Measurements from ENCODE around the gene ISCU. TPM values are rescaled to one million over a fixed set of nuclear protein-coding genes. Genes with fewer than 3 reads are reported as not detected.
"Not testable (repeated sequence)": the region's sequence is repeated elsewhere in the genome, so short reads cannot be mapped to it uniquely, and the experiment has no call there.

Gene ISCU
- total and polyA plus RNA-seq, 2 donors (not counting 3 experiments of a cell fraction or from before 2014, with no cell fraction given): 74.8 to 78.6 TPM

- intact Hi-C loops (cut with micrococcal nuclease): loop anchor here (5.0 kb wide), 1 partner anchor 100 kb away; the partner anchor contains the start of gene FICD
- FAIRE-seq (no peak), DNase-seq (ENCODE audit: low read depth, low spot score) (no peak)
- H3K4me1 ChIP-seq (ENCODE audit: control insufficient read depth, extremely low read depth, insufficient read depth, low read length): peaks cover 5% of the 10 kb centered on the region
- H3K36me3 ChIP-seq (ENCODE audit: control insufficient read depth in 2 of 2, extremely low read depth in 1 of 2, insufficient read depth in 2 of 2, low read length in 2 of 2): no peaks in the 10 kb centered on the region
- CTCF ChIA-PET: interaction anchor here (0.8 to 6.3 kb wide), 27 partner anchors 9 to 333 kb away, joined by 3 to 86 read pairs (median 6); partner anchors contain the start of genes ISCU and SELPLG
- dilution Hi-C loops (cut with MboI; ENCODE audit: extremely low pct_ligation_motif_present, low sequenced_read_pairs): no loop called here
- H3K9me1 ChIP-seq (replicated peaks; ENCODE audit: control insufficient read depth, extremely low read depth, insufficient read depth, low read length): no peaks in the 10 kb centered on the region
- no peak overlapping the region for H3K4me2 ChIP-seq (ENCODE audit: insufficient read depth, low read length)
- H2AFZ ChIP-seq (ENCODE audit: low read depth, low read length): no peak overlapping the region
- no peak overlapping the region for H3K9ac ChIP-seq (replicated peaks; ENCODE audit: extremely low read depth, insufficient read depth, low read length)
- TF ChIP-seq MYC (IDR thresholded peaks at IDR 0.05; ENCODE audit: low read depth, low read length): no peak
- TF ChIP-seq POLR2A (IDR thresholded peaks at IDR 0.05; ENCODE audit: low read depth, low read length): no peak
- no peak for TF ChIP-seq POLR2AphosphoS5 (IDR thresholded peaks at IDR 0.05; ENCODE audit: insufficient read depth, low read depth, low read length)
- H3K27ac ChIP-seq (ENCODE audit: insufficient read depth, low read depth, low read length): no peak overlapping the region
- no TSS peak for BruUV-seq (replicated peaks)
- no peaks in the 10 kb centered on the region for H4K20me1 ChIP-seq (replicated peaks; ENCODE audit: control insufficient read depth, extremely low read depth, insufficient read depth, low read length)
- H3K27me3 ChIP-seq (ENCODE audit: control insufficient read depth in 2 of 2, insufficient read depth in 2 of 2, low read length in 2 of 2): no peaks in the 10 kb centered on the region
- POLR2A ChIA-PET: no interaction called here
- no peak overlapping the region for H3K4me3 ChIP-seq (replicated peaks in 1 of 3; ENCODE audit: insufficient read depth in 1 of 3, low read depth in 1 of 3, low read length in 3 of 3)
- H3K9me3 ChIP-seq (replicated peaks; ENCODE audit: control insufficient read depth, insufficient read depth, low read length): no peaks in the 10 kb centered on the region
- no peaks in the 10 kb centered on the region for H3K79me2 ChIP-seq (ENCODE audit: control insufficient read depth, insufficient read depth, low read length)
Observed at GRCh38 chr12:108616941-108617858, 54.8 kb downstream of the ISCU start.

DNA sequence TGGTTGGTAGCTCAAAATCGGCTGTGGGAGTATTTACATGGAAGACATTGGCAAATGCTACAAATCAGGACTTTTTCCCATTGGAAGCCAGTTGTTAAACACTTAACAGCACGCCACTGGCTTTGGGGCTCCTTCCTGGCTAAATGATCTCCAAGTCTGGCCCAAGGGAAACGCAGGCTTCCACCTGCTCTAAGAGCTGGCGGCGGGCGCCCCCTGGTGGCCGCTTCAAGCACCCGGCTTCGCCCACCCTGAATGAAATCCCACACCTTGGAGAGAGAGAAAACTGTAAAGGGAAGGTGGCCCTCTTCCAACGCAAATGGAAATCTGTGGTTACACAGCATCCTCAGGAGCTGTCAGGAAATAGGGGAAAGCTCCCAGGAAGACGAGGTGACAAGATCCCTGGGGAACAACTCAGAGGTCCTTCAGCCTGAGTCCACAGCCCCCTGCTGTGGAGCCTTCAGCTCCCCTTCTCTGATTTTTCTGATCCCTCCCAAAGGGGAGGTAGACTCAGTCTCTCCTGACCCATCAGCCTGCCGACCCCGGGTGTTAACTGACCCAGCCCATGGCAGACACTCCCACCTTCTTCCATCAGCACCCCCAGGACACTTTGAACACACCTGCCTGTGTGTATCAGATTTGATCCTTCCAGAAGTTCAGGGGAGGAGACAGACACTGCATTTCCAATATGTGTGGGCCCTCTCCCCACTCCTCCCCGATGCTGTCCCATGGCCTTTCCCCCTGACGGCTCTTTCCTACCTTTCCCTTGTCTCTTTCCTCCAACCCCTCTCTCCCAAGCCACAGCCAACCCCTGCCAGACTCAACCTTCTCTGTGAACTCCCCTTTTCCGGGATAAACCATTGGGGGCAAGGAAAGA lies 55.9 kb downstream of the ISCU start:
- Histone ChIP-seq H3K4me3 (replicated peaks in 1 of 3; ENCODE audit: insufficient read depth in 1 of 3, low read depth in 1 of 3, low read length in 3 of 3) (no peak overlapping the region), H3K36me3 (ENCODE audit: control insufficient read depth in 2 of 2, extremely low read depth in 1 of 2, insufficient read depth in 2 of 2, low read length in 2 of 2) (no peaks in the 10 kb centered on the region), H3K27me3 (ENCODE audit: control insufficient read depth in 2 of 2, insufficient read depth in 2 of 2, low read length in 2 of 2) (no peaks in the 10 kb centered on the region), H3K9me3 (replicated peaks; ENCODE audit: control insufficient read depth, insufficient read depth, low read length) (no peaks in the 10 kb centered on the region), H3K9ac (replicated peaks; ENCODE audit: extremely low read depth, insufficient read depth, low read length) (no peak overlapping the region), H3K4me2 (ENCODE audit: insufficient read depth, low read length) (no peak overlapping the region), H3K4me1 (ENCODE audit: control insufficient read depth, extremely low read depth, insufficient read depth, low read length) (peaks cover 13% of the 10 kb centered on the region), H3K79me2 (ENCODE audit: control insufficient read depth, insufficient read depth, low read length) (no peaks in the 10 kb centered on the region), H3K27ac (ENCODE audit: insufficient read depth, low read depth, low read length) (no peak overlapping the region), H3K9me1 (replicated peaks; ENCODE audit: control insufficient read depth, extremely low read depth, insufficient read depth, low read length) (no peaks in the 10 kb centered on the region), H4K20me1 (replicated peaks; ENCODE audit: control insufficient read depth, extremely low read depth, insufficient read depth, low read length) (no peaks in the 10 kb centered on the region), H2AFZ (ENCODE audit: low read depth, low read length) (no peak overlapping the region)
- intact Hi-C loops (cut with micrococcal nuclease): loop anchor here (1.0 to 5.0 kb wide), 5 partner anchors 46 to 185 kb away; partner anchors contain the start of gene FICD
- FAIRE-seq (no peak), DNase-seq (ENCODE audit: low read depth, low spot score) (peak; percentile 71)
- POLR2A ChIA-PET: interaction anchor here (0.6 kb wide), 1 partner anchor 10 kb away, joined by 4 read pairs; no protein-coding TSS in a partner anchor
- dilution Hi-C loops (cut with MboI; ENCODE audit: extremely low pct_ligation_motif_present, low sequenced_read_pairs): no loop called here
- BruUV-seq (replicated peaks): no TSS peak
- TF ChIP-seq POLR2A (IDR thresholded peaks at IDR 0.05; ENCODE audit: low read depth, low read length): no peak
- TF ChIP-seq, protein P1, sequence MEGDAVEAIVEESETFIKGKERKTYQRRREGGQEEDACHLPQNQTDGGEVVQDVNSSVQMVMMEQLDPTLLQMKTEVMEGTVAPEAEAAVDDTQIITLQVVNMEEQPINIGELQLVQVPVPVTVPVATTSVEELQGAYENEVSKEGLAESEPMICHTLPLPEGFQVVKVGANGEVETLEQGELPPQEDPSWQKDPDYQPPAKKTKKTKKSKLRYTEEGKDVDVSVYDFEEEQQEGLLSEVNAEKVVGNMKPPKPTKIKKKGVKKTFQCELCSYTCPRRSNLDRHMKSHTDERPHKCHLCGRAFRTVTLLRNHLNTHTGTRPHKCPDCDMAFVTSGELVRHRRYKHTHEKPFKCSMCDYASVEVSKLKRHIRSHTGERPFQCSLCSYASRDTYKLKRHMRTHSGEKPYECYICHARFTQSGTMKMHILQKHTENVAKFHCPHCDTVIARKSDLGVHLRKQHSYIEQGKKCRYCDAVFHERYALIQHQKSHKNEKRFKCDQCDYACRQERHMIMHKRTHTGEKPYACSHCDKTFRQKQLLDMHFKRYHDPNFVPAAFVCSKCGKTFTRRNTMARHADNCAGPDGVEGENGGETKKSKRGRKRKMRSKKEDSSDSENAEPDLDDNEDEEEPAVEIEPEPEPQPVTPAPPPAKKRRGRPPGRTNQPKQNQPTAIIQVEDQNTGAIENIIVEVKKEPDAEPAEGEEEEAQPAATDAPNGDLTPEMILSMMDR (IDR thresholded peaks at IDR 0.05; ENCODE audit: extremely low read depth in 1 of 2, insufficient read depth in 1 of 2, low read depth in 1 of 2, low read length in 2 of 2): peak; percentile 92 to 96
- CTCF ChIA-PET: interaction anchor here (0.8 to 6.3 kb wide), 29 partner anchors 10 to 332 kb away, joined by 3 to 86 read pairs (median 6); partner anchors contain the start of genes ISCU and SELPLG

GRCh38 chr12:108618953-108619274 lies 56.5 kb downstream of the ISCU start:
- H3K9ac ChIP-seq (replicated peaks; ENCODE audit: extremely low read depth, insufficient read depth, low read length); H3K9me1 ChIP-seq (replicated peaks; ENCODE audit: control insufficient read depth, extremely low read depth, insufficient read depth, low read length); H4K20me1 ChIP-seq (replicated peaks; ENCODE audit: control insufficient read depth, extremely low read depth, insufficient read depth, low read length); H3K27ac ChIP-seq (ENCODE audit: insufficient read depth, low read depth, low read length); H3K36me3 ChIP-seq (ENCODE audit: control insufficient read depth in 2 of 2, extremely low read depth in 1 of 2, insufficient read depth in 2 of 2, low read length in 2 of 2); H3K9me3 ChIP-seq (replicated peaks; ENCODE audit: control insufficient read depth, insufficient read depth, low read length); dilution Hi-C loops (cut with MboI; ENCODE audit: extremely low pct_ligation_motif_present, low sequenced_read_pairs); H3K79me2 ChIP-seq (ENCODE audit: control insufficient read depth, insufficient read depth, low read length); H3K27me3 ChIP-seq (ENCODE audit: control insufficient read depth in 2 of 2, insufficient read depth in 2 of 2, low read length in 2 of 2); BruUV-seq (replicated peaks); FAIRE-seq; H3K4me3 ChIP-seq (replicated peaks in 1 of 3; ENCODE audit: insufficient read depth in 1 of 3, low read depth in 1 of 3, low read length in 3 of 3); DNase-seq (ENCODE audit: low read depth, low spot score); H2AFZ ChIP-seq (ENCODE audit: low read depth, low read length); H3K4me2 ChIP-seq (ENCODE audit: insufficient read depth, low read length); POLR2A ChIA-PET: not testable (repeated sequence)
- intact Hi-C loops (cut with micrococcal nuclease): loop anchor here (1.0 to 5.0 kb wide), 5 partner anchors 46 to 184 kb away; partner anchors contain the start of gene FICD
- CTCF ChIA-PET: interaction anchor here (1.1 to 6.3 kb wide), 20 partner anchors 10 to 332 kb away, joined by 3 to 86 read pairs (median 9); partner anchors contain the start of genes ISCU and SELPLG
- peaks cover 13% of the 10 kb centered on the region for H3K4me1 ChIP-seq (ENCODE audit: control insufficient read depth, extremely low read depth, insufficient read depth, low read length)
